Measurements from ENCODE around the gene SLF2.

DNA sequence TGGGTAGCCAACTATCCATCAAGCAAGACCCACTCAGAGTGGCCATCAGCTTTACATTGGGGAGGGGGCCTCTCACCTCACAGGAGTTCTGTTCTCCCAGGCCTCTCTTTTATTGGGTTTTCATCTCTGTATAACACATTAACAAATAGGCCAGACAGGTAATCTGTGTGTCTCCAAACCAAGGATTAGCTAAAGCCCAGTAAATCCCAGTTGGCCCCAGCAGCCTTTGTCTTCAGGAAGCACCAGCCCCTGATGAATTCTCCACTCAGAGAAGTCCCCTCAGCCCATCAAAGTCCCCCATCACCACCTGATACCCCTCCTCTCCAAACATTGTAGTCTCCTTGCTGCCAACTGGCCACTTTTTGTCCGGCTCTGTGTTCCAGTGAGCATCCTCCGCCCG lies 16.9 kb upstream of the SLF2 start:
- TF ChIP-seq CEBPB (IDR thresholded peaks at IDR 0.05), result no peak
- no peak for TF ChIP-seq TEAD4 (IDR thresholded peaks at IDR 0.05)
